ENCODE measurements around the gene DCC. TPM values are rescaled to one million over a fixed set of nuclear protein-coding genes. Genes with fewer than 3 reads are reported as not detected.

DCC gene
- polyA plus RNA-seq, 2 of the 4 experiments (the other 2 are of a cell fraction), result 0.12 TPM; not detected in 1

GRCh38 chr18:52715421-52715820 is 375.4 kb downstream of the DCC start (continued):
- TF ChIP-seq JUN (IDR thresholded peaks at IDR 0.05) (no peak), RNF2 (IDR thresholded peaks at IDR 0.05; ENCODE audit: borderline replicate concordance, low read depth) (no peak), POLR2A (IDR thresholded peaks at IDR 0.05; ENCODE audit: low read length) (no peak), ESRRA (IDR thresholded peaks at IDR 0.05; ENCODE audit: borderline replicate concordance, low read length) (no peak)

GRCh38 chr18:52715991-52716390 is 376.0 kb downstream of the DCC start:
- TF ChIP-seq RARB (CRISPR knock-in tag; IDR thresholded peaks at IDR 0.05) (no peak), HOXA7 (CRISPR knock-in tag; IDR thresholded peaks at IDR 0.05) (no peak), RCOR1 (IDR thresholded peaks at IDR 0.05; ENCODE audit: low read depth, low read length) (no peak), HOXB13 (CRISPR knock-in tag; IDR thresholded peaks at IDR 0.05; ENCODE audit: low read depth) (no peak), ZFP36 (IDR thresholded peaks at IDR 0.05; ENCODE audit: borderline replicate concordance, partially characterized antibody) (no peak), ZNF302 (CRISPR knock-in tag; IDR thresholded peaks at IDR 0.05) (no peak)
- no peak for FAIRE-seq
- ATAC-seq, result no peak
- CTCF ChIA-PET, result interaction anchor here (1.3 kb wide), 1 partner anchor 1047 kb away, joined by 3 read pairs; no protein-coding TSS in a partner anchor
- DNase-seq (ENCODE audit: low read depth in 1 of 2, low spot score in 1 of 2), result no peak
- H3K27ac ChIP-seq, result no peak overlapping the region
- H3K4me2 ChIP-seq, result no peak overlapping the region
- H3K9me3 ChIP-seq, result no peaks in the 10 kb centered on the region
- H3K4me1 ChIP-seq, result no peaks in the 10 kb centered on the region
- WGBS (ENCODE audit: missing lambda C conversion rate), result 13% methylated on average over 7 of the region's 7 CpGs
- H3K4me3 ChIP-seq, result no peak overlapping the region
- POLR2A ChIA-PET, result no interaction called here

- CTCF ChIA-PET, result interaction anchor here (0.8 to 1.3 kb wide), 3 partner anchors 10 to 1048 kb away, joined by 3 to 5 read pairs (median 3); no protein-coding TSS in a partner anchor
These were observed 377.0 kb downstream of the DCC start for GRCh38 chr18:52716973-52717372.

GRCh38 chr18:52722904-52723303 is 382.9 kb downstream of the DCC start:
- Histone ChIP-seq H3K9me3 (no peaks in the 10 kb centered on the region), H3K27ac (no peak overlapping the region), H3K4me2 (no peak overlapping the region), H3K4me1 (no peaks in the 10 kb centered on the region), H3K4me3 (no peak overlapping the region)
- DNase-seq (ENCODE audit: low read depth in 1 of 2, low spot score in 1 of 2), result no peak
- POLR2A ChIA-PET, result interaction anchor here (0.6 kb wide), 1 partner anchor 1112 kb away, joined by 3 read pairs; no protein-coding TSS in a partner anchor
- CTCF ChIA-PET, result no interaction called here
- FAIRE-seq, result no peak
- no peak for ATAC-seq
- 72% methylated on average over 3 of the region's 3 CpGs for WGBS (ENCODE audit: missing lambda C conversion rate)
- TF ChIP-seq HMGXB4 (CRISPR knock-in tag; IDR thresholded peaks at IDR 0.05; ENCODE audit: borderline replicate concordance), result no peak
- TF ChIP-seq TP53 (CRISPR knock-in tag; IDR thresholded peaks at IDR 0.05), result no peak
- no peak for TF ChIP-seq HOXB13 (CRISPR knock-in tag; IDR thresholded peaks at IDR 0.05; ENCODE audit: low read depth)
- no peak for TF ChIP-seq PHF8 (IDR thresholded peaks at IDR 0.05; ENCODE audit: borderline replicate concordance, low read depth)
- TF ChIP-seq TFCP2L1 (CRISPR knock-in tag; IDR thresholded peaks at IDR 0.05), result no peak
- TF ChIP-seq EHMT2 (IDR thresholded peaks at IDR 0.05; ENCODE audit: low read depth), result no peak
- TF ChIP-seq REST (IDR thresholded peaks at IDR 0.05), result no peak
- TF ChIP-seq HOXA7 (CRISPR knock-in tag; IDR thresholded peaks at IDR 0.05), result no peak
- TF ChIP-seq CHD4 (IDR thresholded peaks at IDR 0.05; ENCODE audit: borderline replicate concordance), result no peak

More at GRCh38 chr18:52716973-52717372, 377.0 kb downstream of the DCC start:
- Histone ChIP-seq H3K4me1 (no peaks in the 10 kb centered on the region), H3K4me3 (no peak overlapping the region), H3K27ac (no peak overlapping the region), H3K4me2 (no peak overlapping the region), H3K9me3 (no peaks in the 10 kb centered on the region)
- 11% methylated on average over 3 of the region's 3 CpGs for WGBS (ENCODE audit: missing lambda C conversion rate)
- FAIRE-seq (no peak), DNase-seq (ENCODE audit: low read depth in 1 of 2, low spot score in 1 of 2) (peak; percentile 5 to 39), ATAC-seq (peak in 1 of 2 experiments; percentile 75; a peak in 3 of 6 replicates)
- POLR2A ChIA-PET, result no interaction called here
- TF ChIP-seq ESRRA (IDR thresholded peaks at IDR 0.05; ENCODE audit: borderline replicate concordance, low read length), result no peak
- TF ChIP-seq SMC3 (IDR thresholded peaks at IDR 0.05), result 0 out of 3 replicates have a peak, but pooled peaks have one; percentile 13
- TF ChIP-seq CTCF (IDR thresholded peaks at IDR 0.05), result peak; percentile 14; the same call in 1 of the 3 replicates

Measured in A549 (cell line).